Suppressor macrophage (primary cell): ENCODE results near the gene KCNQ1OT1.

Source experiments
- DNase-seq, 4 experiments: peaks; one replicate each; pipeline ENCODE4 v3.0.0-alpha.2; 2020 to 2022

Gene KCNQ1OT1

GRCh38 chr11:2569731-2570210, 130.0 kb downstream of the KCNQ1OT1 start:
- no peak for DNase-seq

DNA sequence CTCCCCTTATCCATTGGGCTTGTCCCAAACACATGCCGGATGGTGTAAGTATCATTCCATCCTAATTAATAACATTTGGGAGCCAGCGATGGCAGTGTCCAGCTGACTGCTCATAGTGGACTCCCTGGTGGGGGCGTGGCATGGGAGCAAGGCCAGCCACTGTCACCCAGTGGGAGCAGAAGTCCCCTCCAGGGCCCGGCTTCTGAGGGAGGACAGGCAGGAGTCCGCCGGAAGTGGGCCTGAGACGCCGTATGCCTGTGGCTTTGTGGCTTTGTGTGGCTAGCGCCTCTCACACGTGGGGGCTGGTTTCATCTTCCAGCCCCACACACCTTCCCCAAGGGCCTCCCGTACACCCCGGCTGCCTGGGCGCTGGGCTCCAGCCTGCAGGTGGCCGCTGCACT, 130.5 kb downstream of the KCNQ1OT1 start:
- no peak for DNase-seq

- DNase-seq: no peak
Measured at GRCh38 chr11:2567026-2567671, 132.6 kb downstream of the KCNQ1OT1 start.

DNA sequence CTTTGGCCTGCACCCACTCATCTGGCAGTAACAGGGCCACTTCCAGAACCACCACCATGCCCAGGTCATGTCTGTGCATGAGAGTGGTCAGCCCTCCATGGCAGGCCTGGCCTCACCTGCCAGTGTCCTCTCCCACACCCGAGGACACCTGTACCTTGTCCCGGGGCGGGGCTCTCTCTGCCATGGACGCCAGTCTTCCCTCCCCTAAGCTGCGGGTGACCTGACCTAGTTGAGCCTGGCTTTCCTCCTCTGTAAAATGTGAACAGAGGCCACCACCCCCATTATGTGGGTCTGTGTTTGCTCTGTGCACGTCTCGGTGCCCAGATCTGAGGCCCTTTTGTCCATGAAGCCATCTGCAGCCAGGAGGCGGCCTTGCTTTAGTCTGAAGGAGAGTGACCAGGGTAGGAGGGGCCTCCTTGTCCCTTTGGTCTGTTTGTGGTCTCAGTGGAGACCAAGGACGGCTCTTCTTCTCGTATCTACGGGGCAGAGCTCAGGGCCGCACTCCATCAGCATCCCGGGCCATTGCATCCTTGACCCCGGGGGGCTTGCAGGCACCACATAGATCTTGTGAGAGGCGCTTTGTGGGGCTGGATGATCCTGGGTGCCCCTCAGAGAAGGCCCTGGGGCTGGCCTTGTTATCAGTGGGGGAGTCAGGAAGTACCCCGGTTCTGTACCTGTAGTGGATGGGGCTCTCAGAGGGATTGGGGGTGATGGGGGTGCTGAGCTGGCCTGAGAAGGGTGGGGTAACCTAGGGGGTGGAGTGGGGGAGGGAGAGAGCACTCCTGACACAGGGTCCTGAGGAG, 133.4 kb downstream of the KCNQ1OT1 start:
- no peak for DNase-seq

- no peak for DNase-seq
Measured at GRCh38 chr11:2565447-2566222, 134.2 kb downstream of the KCNQ1OT1 start.

GRCh38 chr11:2564588-2565425, 135.0 kb downstream of the KCNQ1OT1 start:
- DNase-seq: peak; percentile 44 to 63 (median 57)

DNA sequence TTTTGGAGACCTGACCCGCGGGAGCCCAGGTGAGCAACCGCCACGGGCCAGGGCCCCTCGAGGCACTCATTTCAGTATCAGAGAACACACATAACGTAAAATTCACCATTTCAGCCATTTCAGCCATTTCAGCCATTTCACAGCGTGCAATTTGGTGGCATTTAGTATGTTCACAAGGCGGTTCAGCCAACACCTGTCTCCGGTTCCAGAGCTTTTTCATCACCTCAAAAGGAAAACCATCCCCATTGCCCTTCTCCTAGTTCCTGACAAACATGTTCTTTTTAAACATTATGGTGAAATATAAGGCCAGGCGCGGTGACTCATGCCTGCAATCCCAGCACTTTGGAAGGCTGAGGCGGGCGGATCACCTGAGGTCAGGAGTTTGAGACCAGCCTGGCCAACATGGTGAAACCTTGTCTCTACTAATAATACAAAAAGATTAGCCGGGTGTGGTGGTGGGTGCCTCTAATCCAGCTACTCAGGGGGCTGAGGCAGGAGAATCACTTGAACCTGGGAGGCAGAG, 135.7 kb downstream of the KCNQ1OT1 start:
- DNase-seq: no peak

GRCh38 chr11:2563213-2564007, 136.4 kb downstream of the KCNQ1OT1 start:
- no peak for DNase-seq

- DNase-seq: no peak
Measured at GRCh38 chr11:2562890-2563212, 136.9 kb downstream of the KCNQ1OT1 start.

DNA sequence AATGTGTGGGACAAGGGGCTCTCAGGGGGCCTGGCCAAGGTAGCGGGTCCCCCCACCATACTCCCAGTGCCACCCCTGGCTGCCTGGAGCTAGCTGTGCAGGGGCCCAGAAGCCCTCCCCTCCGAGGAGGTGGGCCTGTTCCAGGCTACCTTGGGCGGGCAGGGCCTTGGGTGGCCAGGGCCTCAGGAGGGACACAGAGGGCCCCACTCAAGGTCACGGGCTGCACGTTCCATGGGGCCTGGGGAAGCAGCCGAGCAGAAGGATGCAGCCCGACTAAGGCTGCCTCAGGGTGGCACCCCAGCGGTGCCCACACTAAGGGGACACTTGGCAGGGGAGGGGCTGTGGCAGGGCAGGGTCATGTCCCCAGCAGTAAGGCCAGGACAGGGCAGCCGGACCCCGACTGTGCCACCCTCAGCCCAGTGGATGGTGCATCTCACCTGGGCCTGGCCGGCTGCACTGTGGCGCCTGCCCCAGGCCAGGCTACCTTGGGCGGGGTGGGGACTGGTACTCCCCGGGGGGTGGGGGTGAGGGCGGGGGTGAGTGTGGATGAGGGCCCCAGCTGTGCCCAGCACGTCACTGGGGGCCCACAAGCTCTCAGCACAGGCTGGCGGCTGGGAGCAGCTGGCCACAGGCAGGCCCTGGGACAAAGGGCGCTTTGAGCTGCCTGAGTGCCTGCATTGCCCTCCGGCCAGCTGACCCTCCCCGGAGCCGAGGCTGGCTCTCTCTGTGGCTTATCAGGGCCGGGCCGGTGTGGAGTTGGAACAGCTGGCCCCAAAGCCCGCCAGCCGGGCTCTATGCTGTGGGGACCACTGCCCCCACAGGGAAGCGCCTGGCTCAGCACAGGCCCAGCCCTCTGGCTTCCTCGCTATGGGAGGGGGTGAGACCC, 137.9 kb downstream of the KCNQ1OT1 start:
- no peak for DNase-seq

GRCh38 chr11:2559527-2560311, 140.1 kb downstream of the KCNQ1OT1 start:
- no peak for DNase-seq

- DNase-seq: no peak
Measured at GRCh38 chr11:2558861-2559526, 140.8 kb downstream of the KCNQ1OT1 start.

GRCh38 chr11:2558397-2558796, 141.4 kb downstream of the KCNQ1OT1 start:
- no peak for DNase-seq
